Astrocyte of the cerebellum (primary cell): ENCODE results near the gene C1QL4.

Experiments used
- DNase-seq: peaks from one replicate; pipeline ENCODE4 v3.0.0-alpha.2; 2011; ENCODE audit warnings: low read depth
- H3K4me3 ChIP-seq: 2 replicates; pipeline ENCODE4 v1.5.1; 2011; ENCODE audit warnings: mild to moderate bottlenecking, low read depth, low read length, moderate library complexity
- in situ Hi-C: cut with HindIII; loops from 2 replicates; pipeline ENCODE4 v1.10.0; 2017; ENCODE audit warnings: low sequenced_read_pairs
- TF ChIP-seq, protein P1 (sequence below): IDR thresholded peaks from 2 replicates; pipeline ENCODE4 v1.5.1; 2012; ENCODE audit warnings: low read length, low read depth, moderate library complexity, mild to moderate bottlenecking; ENCODE audit errors: missing control alignments

Gene C1QL4

DNA sequence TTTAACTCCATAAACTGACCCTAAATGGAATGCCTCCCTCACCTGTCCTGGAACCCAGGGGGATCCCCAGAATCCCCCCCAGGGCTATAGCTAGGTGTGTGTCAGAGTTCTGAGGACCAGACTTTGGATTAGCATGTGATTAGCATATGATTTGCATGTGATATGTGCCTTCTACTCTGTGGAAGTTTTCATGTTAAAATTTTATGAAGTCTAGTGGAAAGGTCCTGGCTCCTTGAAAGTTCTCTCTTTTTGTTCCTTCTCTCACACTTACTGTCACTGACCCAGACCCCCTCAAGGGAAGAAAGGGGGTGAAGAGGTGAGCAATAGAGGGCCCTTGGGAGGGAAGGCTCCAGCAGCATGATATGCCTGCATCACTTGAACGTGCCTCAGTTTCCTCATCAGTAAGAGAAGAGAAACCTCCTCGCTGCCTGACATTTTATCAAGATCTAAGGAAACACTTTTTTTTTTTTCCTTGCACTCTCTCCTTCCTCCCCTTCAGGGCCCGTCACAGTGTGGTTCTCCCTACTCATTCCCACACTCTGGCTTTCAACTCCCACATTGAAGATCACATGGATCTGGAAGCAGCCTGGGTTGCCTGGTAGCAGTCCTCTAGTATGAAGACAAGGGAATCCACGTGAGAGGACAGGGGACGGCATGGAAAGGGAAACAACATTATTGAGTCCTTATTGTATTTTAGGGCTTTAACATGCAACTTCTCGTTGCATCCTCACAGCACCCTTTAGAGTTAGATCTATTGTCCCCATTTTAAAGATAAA, 3.3 kb upstream of the C1QL4 start:
- no peak overlapping the region for H3K4me3 ChIP-seq
- TF ChIP-seq, protein P1, sequence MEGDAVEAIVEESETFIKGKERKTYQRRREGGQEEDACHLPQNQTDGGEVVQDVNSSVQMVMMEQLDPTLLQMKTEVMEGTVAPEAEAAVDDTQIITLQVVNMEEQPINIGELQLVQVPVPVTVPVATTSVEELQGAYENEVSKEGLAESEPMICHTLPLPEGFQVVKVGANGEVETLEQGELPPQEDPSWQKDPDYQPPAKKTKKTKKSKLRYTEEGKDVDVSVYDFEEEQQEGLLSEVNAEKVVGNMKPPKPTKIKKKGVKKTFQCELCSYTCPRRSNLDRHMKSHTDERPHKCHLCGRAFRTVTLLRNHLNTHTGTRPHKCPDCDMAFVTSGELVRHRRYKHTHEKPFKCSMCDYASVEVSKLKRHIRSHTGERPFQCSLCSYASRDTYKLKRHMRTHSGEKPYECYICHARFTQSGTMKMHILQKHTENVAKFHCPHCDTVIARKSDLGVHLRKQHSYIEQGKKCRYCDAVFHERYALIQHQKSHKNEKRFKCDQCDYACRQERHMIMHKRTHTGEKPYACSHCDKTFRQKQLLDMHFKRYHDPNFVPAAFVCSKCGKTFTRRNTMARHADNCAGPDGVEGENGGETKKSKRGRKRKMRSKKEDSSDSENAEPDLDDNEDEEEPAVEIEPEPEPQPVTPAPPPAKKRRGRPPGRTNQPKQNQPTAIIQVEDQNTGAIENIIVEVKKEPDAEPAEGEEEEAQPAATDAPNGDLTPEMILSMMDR = no peak
- in situ Hi-C loops = no loop called here
- DNase-seq = no peak

DNA sequence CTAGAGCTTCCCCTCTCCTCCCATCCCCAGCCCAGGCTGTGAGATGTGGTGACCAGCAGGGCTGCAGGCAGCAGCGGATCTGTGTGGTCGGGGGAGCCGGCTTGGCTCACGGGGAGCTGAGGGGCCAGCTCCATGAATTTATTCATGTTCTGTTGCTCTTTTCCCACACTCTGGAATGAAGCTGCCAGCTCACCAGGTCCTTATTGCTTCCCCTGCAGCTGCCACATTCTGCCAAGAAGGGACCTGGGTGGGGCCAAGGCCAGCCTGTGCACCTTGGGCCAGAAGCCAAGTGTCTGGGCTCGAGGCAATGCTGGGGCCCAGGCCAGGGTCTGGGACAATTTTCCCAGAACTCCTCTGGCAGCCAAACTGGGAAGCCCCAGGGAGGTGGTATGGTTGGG, 2.5 kb upstream of the C1QL4 start:
- DNase-seq = no peak
- no peak overlapping the region for H3K4me3 ChIP-seq
- in situ Hi-C loops = no loop called here
- TF ChIP-seq, protein P1 = no peak

DNA sequence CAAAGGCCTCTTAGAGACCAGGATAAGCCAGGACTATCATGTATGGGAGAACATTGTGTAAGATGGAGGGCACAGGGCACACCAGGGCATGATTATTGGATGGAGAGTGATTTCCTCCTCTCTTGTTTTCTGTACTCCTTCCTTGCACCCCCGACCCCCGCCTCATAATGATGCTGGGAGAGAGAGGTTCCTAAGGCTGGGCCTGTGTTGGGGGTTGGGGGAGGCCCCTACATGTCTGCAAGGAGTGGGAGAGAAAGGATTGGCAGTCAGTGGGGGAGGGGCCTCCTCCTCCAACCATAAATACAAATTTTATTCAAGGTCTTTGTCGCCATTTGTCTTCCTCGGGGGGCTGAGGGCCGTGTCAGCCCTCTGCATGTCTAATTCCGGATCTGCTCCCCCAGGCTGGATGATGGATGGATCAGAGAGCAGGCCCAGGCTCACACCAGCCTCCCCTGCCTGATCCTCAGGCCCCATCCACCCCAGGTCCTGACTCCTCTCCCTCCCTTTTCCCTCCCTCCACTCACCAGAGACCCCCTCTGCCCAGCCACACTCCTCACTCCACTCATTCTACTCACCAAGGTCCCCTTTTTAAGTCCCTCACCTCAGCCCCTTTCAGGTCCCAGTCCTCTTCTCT, 2.0 kb upstream of the C1QL4 start:
- in situ Hi-C loops = no loop called here
- DNase-seq = no peak
- TF ChIP-seq, protein P1 = no peak
- no peak overlapping the region for H3K4me3 ChIP-seq

DNA sequence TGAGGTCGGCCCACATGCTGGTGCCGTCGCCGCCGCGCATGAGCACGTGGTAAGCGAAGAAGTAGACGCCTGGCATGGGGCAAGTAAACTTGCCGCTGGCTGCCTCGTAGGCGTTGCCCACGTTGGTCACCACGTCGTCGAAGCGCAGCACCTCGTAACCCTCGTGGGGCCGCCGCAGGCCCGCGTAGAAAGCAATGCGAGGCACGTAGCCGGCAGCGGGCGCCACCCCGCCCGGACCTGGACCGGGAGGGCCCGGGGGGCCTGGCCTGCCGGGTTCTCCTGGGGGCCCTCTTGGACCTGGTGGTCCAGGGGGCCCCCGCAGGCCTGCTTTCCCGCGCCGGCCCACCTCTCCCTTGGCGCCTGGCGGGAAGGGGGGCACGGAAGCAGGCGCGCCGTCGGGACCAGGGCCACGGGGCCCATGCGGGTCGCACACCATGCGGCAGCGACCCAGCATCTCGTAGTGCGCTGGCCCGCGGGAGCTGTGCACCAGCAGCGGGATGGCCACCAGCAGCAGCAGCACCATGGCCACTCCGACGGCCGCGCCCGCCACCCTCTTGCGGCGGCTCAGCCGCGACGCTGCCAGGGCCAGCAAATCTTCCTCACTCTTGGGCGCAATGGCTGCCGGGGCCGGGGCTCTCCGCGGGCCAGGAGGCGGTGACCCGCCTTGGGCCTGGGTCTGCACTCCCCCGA, 888 bp downstream of the C1QL4 start:
- H3K4me3 ChIP-seq = no peak overlapping the region
- in situ Hi-C loops = no loop called here
- TF ChIP-seq, protein P1 = no peak
- no peak for DNase-seq

DNA sequence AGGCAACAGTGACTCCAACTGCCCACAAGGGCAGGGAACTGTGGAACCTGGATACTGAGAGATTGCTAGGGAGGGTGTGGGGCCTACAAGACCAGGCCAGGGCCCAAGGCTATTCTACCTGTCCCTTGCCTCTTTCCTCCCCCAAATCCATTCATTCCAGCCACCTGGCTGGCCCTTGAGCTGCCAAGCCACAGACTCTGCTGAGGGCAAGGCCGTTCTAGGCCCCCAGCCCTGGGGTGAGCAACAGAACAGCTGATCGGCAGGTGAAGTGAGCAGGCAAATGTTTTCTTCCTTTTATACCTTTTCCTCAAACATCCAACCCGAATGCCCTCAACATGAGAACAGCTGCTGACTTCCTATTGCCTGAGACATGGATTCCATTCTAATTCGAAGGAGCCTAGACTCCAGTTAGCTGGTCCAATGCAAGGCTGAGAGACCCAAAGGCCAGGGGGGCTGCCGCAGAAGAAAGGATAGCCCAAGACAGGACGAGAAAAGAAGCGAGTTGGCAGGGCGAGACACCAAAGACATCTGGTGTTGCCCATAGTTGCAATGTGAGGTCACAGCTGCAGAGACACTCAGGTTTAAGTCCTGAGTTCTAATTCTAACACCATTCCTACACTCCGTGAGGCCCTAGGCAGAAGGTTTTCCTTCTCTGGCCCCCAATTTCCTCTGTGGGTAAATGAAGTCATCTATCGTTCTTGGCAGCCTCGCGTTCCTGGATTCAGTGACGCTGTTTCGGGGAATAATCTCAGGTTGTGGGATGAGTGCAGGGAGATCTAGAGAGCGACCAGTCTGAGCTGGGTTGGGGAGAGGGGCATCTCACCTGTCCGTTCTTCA, 1.7 kb downstream of the C1QL4 start:
- TF ChIP-seq, protein P1 = no peak
- H3K4me3 ChIP-seq = no peak overlapping the region
- in situ Hi-C loops = no loop called here
- DNase-seq = no peak

DNA sequence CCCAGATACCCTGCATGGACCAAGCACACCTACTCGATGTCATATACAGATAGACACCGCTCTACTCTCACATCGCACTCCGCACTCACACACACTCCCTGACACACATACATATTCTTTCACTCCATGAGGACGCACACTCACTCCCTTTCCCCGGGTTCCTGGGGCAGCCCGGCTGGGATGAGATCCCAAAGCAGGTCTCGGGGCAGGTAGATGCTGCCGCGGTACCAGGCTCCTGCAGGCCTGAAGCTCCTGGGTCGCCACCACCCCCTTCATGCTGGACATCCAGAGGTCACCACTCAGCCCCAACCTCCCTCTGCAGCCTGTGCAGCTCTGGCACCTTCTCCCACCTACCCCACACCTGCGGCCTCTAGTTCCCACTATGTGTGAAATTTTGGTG, 2.3 kb downstream of the C1QL4 start:
- no peak overlapping the region for H3K4me3 ChIP-seq
- in situ Hi-C loops = no loop called here
- DNase-seq = no peak
- TF ChIP-seq, protein P1 = no peak
